RWPE2 (cell line): ENCODE measurements around the gene CCDC124.

ENCODE experiments used
- ATAC-seq: fragments of 200-7000 bp; cut with Tn5 transposase; 3 replicates; pipeline ENCODE4 v1.9.1; 2021; ENCODE audit warnings: low read depth
- DNase-seq: peaks from one replicate; pipeline ENCODE4 v3.0.0-alpha.2; 2020; ENCODE audit warnings: low spot score
- H3K27ac ChIP-seq: fragments of 450-650 bp; 2 replicates; pipeline ENCODE4 v1.5.1; 2017; ENCODE audit warnings: mild to moderate bottlenecking; ENCODE audit not compliant: poor library complexity, severe bottlenecking
- H3K27me3 ChIP-seq: fragments of 250-450 bp; sonication (Bioruptor Pico); 2 replicates; pipeline ENCODE4 v1.5.1; 2021; ENCODE audit warnings: mild to moderate bottlenecking, moderate library complexity; ENCODE audit not compliant: insufficient read depth, poor library complexity, severe bottlenecking
- H3K36me3 ChIP-seq: fragments of 250-450 bp; sonication (Bioruptor Pico); 2 replicates; pipeline ENCODE4 v1.5.1; 2020; ENCODE audit warnings: low read depth, mild to moderate bottlenecking, moderate library complexity
- H3K4me1 ChIP-seq: fragments of 250-450 bp; sonication (Bioruptor Pico); 2 replicates; pipeline ENCODE4 v1.5.1; 2021; ENCODE audit warnings: mild to moderate bottlenecking, moderate library complexity; ENCODE audit not compliant: insufficient read depth, poor library complexity, severe bottlenecking
- H3K4me3 ChIP-seq: fragments of 250-450 bp; sonication (Bioruptor Pico); 2 replicates; pipeline ENCODE4 v1.5.1; 2021; ENCODE audit warnings: mild to moderate bottlenecking, moderate library complexity; ENCODE audit not compliant: severe bottlenecking
- H3K9me3 ChIP-seq: fragments of 250-450 bp; sonication (Bioruptor Pico); 2 replicates; pipeline ENCODE4 v1.5.1; 2021; ENCODE audit warnings: mild to moderate bottlenecking, moderate library complexity; ENCODE audit not compliant: severe bottlenecking
- CTCF ChIP-seq: fragments of 450-650 bp; IDR thresholded peaks from one replicate; pipeline ENCODE4 v1.5.1; 2017; ENCODE audit warnings: mild to moderate bottlenecking, moderate library complexity; ENCODE audit not compliant: poor library complexity, severe bottlenecking

Gene CCDC124

GRCh38 chr19:17926044-17926443, 6.8 kb upstream of the CCDC124 start:
- no peaks in the 10 kb centered on the region for H3K9me3 ChIP-seq
- no peaks in the 10 kb centered on the region for H3K27me3 ChIP-seq
- H3K36me3 ChIP-seq, result no peaks in the 10 kb centered on the region
- H3K27ac ChIP-seq, result no peak overlapping the region
- DNase-seq (no peak), ATAC-seq (no peak)
- no peaks in the 10 kb centered on the region for H3K4me1 ChIP-seq
- no peak overlapping the region for H3K4me3 ChIP-seq
- TF ChIP-seq CTCF, result no peak

- Histone ChIP-seq H3K27me3 (no peaks in the 10 kb centered on the region), H3K9me3 (no peaks in the 10 kb centered on the region), H3K27ac (no peak overlapping the region), H3K36me3 (no peaks in the 10 kb centered on the region), H3K4me3 (no peak overlapping the region), H3K4me1 (peaks cover 9% of the 10 kb centered on the region)
- no peak for TF ChIP-seq CTCF
- ATAC-seq, result no peak
- no peak for DNase-seq
Observed at GRCh38 chr19:17929056-17929455, 3.8 kb upstream of the CCDC124 start.

- Histone ChIP-seq H3K27ac (no peak overlapping the region), H3K27me3 (no peaks in the 10 kb centered on the region), H3K4me3 (peak overlapping the region; percentile 77), H3K4me1 (peaks cover 10% of the 10 kb centered on the region), H3K9me3 (no peaks in the 10 kb centered on the region), H3K36me3 (no peaks in the 10 kb centered on the region)
- ATAC-seq (no peak), DNase-seq (no peak)
- no peak for TF ChIP-seq CTCF
Observed at GRCh38 chr19:17931532-17932191, 1.2 kb upstream of the CCDC124 start.

- no peak for TF ChIP-seq CTCF
- ATAC-seq (peak; percentile 57), DNase-seq (no peak)
- no peaks in the 10 kb centered on the region for H3K27me3 ChIP-seq
- no peaks in the 10 kb centered on the region for H3K9me3 ChIP-seq
- H3K27ac ChIP-seq, result peak overlapping the region; percentile 72
- H3K4me1 ChIP-seq, result peaks cover 10% of the 10 kb centered on the region
- peaks cover 13% of the 10 kb centered on the region for H3K36me3 ChIP-seq
- peak overlapping the region; percentile 77 for H3K4me3 ChIP-seq
Observed at GRCh38 chr19:17933414-17934129, 757 bp downstream of the CCDC124 start.

GRCh38 chr19:17936379-17936778, 3.6 kb downstream of the CCDC124 start:
- H3K9me3 ChIP-seq, result no peaks in the 10 kb centered on the region
- DNase-seq (no peak), ATAC-seq (no peak)
- no peak for TF ChIP-seq CTCF
- H3K27ac ChIP-seq, result no peak overlapping the region
- H3K27me3 ChIP-seq, result no peaks in the 10 kb centered on the region
- peaks cover 10% of the 10 kb centered on the region for H3K4me1 ChIP-seq
- H3K4me3 ChIP-seq, result no peak overlapping the region
- H3K36me3 ChIP-seq, result peaks cover 26% of the 10 kb centered on the region
